Effector memory CD4-positive, alpha-beta T cell (primary cell): ENCODE data around the gene LCP2.

Experiments used
- DNase-seq, 3 donors: peaks; one replicate each; pipeline ENCODE4 v3.0.0-alpha.2; 2020
- H3K27ac ChIP-seq: 2 replicates; pipeline ENCODE4 v1.7.0; 2013; ENCODE audit warnings: mild to moderate bottlenecking, low read length, moderate library complexity; ENCODE audit not compliant: insufficient read depth, poor library complexity, severe bottlenecking
- H3K27me3 ChIP-seq: replicated peaks from 2 replicates; pipeline ENCODE4 v1.7.0; 2013; ENCODE audit warnings: mild to moderate bottlenecking, low read length; ENCODE audit not compliant: insufficient read depth, control insufficient read depth, poor library complexity, severe bottlenecking
- H3K36me3 ChIP-seq: 2 replicates; pipeline ENCODE4 v1.7.0; 2013; ENCODE audit warnings: mild to moderate bottlenecking, low read length, moderate library complexity; ENCODE audit not compliant: control insufficient read depth, insufficient read depth
- H3K4me1 ChIP-seq: 2 replicates; pipeline ENCODE4 v1.7.0; 2013; ENCODE audit warnings: low read length, mild to moderate bottlenecking; ENCODE audit not compliant: control insufficient read depth, insufficient read depth, poor library complexity, severe bottlenecking
- H3K4me3 ChIP-seq: 2 replicates; pipeline ENCODE4 v1.7.0; 2013; ENCODE audit warnings: low read length, low read depth, mild to moderate bottlenecking; ENCODE audit not compliant: insufficient read depth, poor library complexity, severe bottlenecking
- H3K9me3 ChIP-seq: 2 replicates; pipeline ENCODE4 v1.7.0; 2013; ENCODE audit warnings: mild to moderate bottlenecking, low read length, moderate library complexity; ENCODE audit not compliant: control insufficient read depth

LCP2 gene

DNA sequence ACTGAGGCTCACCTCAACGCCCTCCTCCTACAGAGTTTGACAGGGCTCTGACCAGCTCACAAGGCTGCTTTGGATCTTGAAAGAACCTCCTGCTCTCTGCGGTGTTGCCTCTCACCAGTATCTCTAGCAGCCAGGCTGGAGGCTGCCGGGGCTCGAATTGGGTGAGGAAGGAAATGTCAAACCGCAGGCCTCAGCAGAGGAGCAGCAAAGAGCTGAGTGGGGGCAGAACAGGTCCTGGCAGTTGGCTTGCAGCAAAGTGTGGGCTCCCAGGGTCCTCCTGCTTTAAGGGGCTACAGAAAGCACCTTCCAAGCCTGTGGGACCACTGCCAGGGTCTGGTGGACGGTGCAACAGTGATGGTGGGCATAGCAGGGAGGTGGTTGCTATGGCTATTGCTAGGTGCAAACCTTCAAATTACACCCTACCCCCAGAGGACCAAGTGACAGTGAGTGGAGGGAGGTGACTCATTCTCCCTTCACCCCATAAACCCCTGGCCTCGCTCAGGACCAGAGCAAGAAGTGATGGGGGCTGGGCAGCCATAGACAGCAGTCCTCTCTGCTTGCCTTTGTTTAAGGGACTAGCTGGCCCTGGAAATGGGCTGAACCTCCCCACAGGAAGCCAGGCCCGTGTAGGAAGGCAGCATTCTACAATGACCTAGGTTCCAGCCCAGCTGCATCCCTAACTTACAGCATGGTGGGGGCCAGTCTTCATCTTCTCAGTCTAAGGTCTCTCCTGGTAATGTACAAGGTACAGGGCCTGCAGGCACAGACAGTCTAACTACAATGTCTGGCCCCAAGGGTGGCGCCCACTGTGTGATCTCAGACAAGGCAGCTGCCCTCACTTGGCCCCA lies 18.7 kb downstream of the LCP2 start:
- no peaks in the 10 kb centered on the region for H3K9me3 ChIP-seq
- no peaks in the 10 kb centered on the region for H3K27me3 ChIP-seq
- peak overlapping the region; percentile 83 for H3K27ac ChIP-seq
- peak; percentile 80 to 88 (median 83) for DNase-seq
- H3K36me3 ChIP-seq, result peaks cover 33% of the 10 kb centered on the region
- H3K4me3 ChIP-seq, result peak overlapping the region; percentile 41
- peaks cover 93% of the 10 kb centered on the region for H3K4me1 ChIP-seq

GRCh38 chr5:170277867-170278281 lies 19.7 kb downstream of the LCP2 start:
- H3K36me3 ChIP-seq, result peaks cover 39% of the 10 kb centered on the region
- H3K4me3 ChIP-seq, result peak overlapping the region; percentile 18
- H3K9me3 ChIP-seq, result no peaks in the 10 kb centered on the region
- H3K27me3 ChIP-seq, result no peaks in the 10 kb centered on the region
- DNase-seq, result no peak
- H3K4me1 ChIP-seq, result peaks cover 93% of the 10 kb centered on the region
- peak overlapping the region; percentile 97 for H3K27ac ChIP-seq

DNA sequence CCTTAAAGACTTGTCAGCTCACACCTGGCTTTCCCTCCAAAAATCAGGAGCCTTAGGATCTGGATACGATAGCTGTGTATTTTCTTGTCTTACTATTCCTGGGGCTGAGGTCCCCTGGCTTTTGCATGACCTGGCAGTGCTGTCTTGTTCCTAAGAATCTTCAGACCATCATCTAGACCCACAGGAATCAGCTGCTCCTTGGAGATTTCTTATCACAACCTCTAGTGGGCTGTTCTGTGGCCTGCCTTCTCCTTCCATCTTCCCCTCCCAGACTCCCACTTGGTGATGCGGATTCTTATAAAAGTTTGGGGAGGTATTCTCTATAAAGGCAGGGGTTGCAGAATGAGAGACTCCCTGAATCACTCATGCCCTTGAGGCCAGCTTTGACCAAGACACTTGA lies 21.4 kb downstream of the LCP2 start:
- Histone ChIP-seq H3K4me1 (peaks cover 81% of the 10 kb centered on the region), H3K27me3 (no peaks in the 10 kb centered on the region), H3K4me3 (peak overlapping the region; percentile 15), H3K36me3 (peaks cover 45% of the 10 kb centered on the region), H3K9me3 (no peaks in the 10 kb centered on the region), H3K27ac (peak overlapping the region; percentile 97)
- DNase-seq, result no peak

GRCh38 chr5:170275376-170275994 lies 22.1 kb downstream of the LCP2 start:
- H3K4me3 ChIP-seq, result peak overlapping the region; percentile 15
- peaks cover 81% of the 10 kb centered on the region for H3K4me1 ChIP-seq
- H3K27ac ChIP-seq, result peak overlapping the region; percentile 97
- no peaks in the 10 kb centered on the region for H3K27me3 ChIP-seq
- DNase-seq, result peak; percentile 53 to 72 (median 65)
- H3K9me3 ChIP-seq, result no peaks in the 10 kb centered on the region
- peaks cover 52% of the 10 kb centered on the region for H3K36me3 ChIP-seq

DNA sequence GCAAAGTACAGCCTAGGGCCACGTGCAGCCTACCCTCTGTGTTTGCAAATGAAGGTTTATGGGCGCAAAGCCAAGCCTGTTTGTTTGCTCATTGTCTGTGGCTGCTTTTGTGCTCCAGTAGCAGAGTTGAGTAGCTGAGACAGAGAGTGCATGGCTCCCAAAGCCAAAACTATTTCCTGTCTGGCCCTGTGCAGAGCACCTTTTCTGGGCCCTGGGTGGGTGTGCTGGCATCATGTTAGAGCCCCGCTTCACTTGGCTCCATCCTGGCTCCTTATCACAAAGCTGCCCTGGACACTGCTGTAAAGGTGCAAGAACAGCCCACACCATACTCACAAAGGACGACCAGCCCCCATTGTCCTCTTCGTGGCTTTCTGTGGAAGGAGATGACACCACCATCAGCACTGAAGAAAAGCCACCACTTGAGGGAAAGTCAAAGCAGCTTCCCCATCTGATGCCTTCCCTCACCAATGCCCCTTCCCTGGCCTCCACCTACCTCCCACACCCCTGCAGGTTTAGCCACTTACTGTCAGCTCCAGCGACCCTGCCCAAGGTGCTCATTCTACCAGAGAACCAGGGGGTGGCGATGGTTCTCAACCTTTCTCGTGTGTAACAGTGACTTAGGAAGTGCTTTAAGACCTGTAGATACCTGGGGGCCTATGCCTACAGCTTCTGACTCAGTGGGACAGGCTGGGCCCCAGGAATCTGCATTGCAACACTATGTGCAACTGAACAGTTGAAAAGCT lies 23.4 kb downstream of the LCP2 start:
- Histone ChIP-seq H3K36me3 (peaks cover 60% of the 10 kb centered on the region), H3K27me3 (no peaks in the 10 kb centered on the region), H3K4me3 (no peak overlapping the region), H3K27ac (peak overlapping the region; percentile 97), H3K9me3 (no peaks in the 10 kb centered on the region), H3K4me1 (peaks cover 79% of the 10 kb centered on the region)
- peak in 1 of 3 donors; percentile 55 for DNase-seq

DNA sequence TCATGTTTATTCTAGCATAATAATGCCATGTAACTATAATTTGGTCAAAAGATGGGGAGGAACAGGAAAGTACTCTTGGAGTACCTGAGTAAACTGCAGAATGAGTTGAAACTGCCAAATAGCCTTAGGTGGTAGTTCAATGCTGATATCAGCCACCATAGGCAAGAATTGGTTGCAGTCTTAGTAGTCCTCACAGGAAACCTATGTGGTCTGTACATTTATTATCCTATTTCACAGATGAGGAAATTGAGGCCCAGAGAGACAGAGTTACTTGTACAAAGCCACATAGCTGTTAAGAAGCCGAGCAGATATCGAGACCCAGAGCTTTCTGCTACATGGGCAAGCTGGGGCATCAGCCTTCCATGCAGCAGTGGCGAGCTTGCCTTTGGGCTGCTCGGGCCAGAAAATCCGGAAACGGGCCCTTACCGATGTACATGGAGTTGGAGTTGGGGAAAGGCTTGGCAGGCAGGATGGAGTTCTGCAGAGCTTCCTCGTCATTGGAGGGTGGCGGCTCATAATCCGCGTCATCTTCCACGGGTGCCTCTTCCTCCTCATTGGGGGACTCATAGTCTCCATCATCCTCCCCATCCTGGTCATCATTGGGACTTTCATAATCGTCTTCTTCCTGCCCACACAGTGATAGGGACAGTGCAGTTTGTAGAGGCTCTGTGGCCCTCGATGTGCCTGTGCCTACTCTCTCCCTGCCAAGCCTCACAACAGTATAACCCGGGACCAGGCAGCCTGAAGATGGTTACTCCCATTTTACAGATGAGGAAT lies 27.1 kb downstream of the LCP2 start:
- Histone ChIP-seq H3K4me1 (peaks cover 78% of the 10 kb centered on the region), H3K9me3 (no peaks in the 10 kb centered on the region), H3K27ac (peak overlapping the region; percentile 74), H3K36me3 (peaks cover 75% of the 10 kb centered on the region), H3K27me3 (no peaks in the 10 kb centered on the region), H3K4me3 (no peak overlapping the region)
- no peak for DNase-seq

GRCh38 chr5:170269579-170269978 lies 28.0 kb downstream of the LCP2 start:
- H3K27ac ChIP-seq, result peak overlapping the region; percentile 74
- DNase-seq, result peak in 2 of 3 donors; percentile 50 to 66
- H3K4me3 ChIP-seq, result no peak overlapping the region
- H3K36me3 ChIP-seq, result peaks cover 73% of the 10 kb centered on the region
- H3K27me3 ChIP-seq, result no peaks in the 10 kb centered on the region
- no peaks in the 10 kb centered on the region for H3K9me3 ChIP-seq
- peaks cover 69% of the 10 kb centered on the region for H3K4me1 ChIP-seq

DNA sequence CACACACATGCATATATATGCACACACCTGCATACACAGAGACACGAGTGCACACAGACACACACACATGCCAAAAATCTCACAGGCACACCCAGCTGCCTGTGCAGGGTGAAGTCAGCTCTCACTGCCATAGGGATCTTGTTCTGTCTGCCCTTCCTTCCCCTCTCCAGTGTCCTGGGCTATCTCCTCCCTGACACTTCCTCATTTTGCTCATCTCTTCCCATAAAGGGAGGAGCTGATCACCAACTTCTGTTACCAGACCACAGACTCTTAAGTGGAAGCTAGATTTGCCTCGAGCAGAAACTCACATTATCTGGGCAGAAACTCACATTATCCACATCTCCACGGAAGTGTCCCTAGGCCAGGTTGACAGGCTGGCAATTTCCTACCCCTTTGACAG lies 28.7 kb downstream of the LCP2 start:
- H3K36me3 ChIP-seq, result peaks cover 74% of the 10 kb centered on the region

GRCh38 chr5:170268153-170268689 lies 29.4 kb downstream of the LCP2 start:
- Histone ChIP-seq H3K4me3 (peak overlapping the region; percentile 12), H3K36me3 (peaks cover 74% of the 10 kb centered on the region), H3K27ac (peak overlapping the region; percentile 74), H3K4me1 (peaks cover 63% of the 10 kb centered on the region), H3K9me3 (no peaks in the 10 kb centered on the region), H3K27me3 (no peaks in the 10 kb centered on the region)
- DNase-seq, result no peak

More for the DNA sequence above, 28.7 kb downstream of the LCP2 start:
- Histone ChIP-seq H3K4me1 (peaks cover 63% of the 10 kb centered on the region), H3K9me3 (no peaks in the 10 kb centered on the region), H3K27ac (peak overlapping the region; percentile 74), H3K4me3 (peak overlapping the region; percentile 12), H3K27me3 (no peaks in the 10 kb centered on the region)
- DNase-seq, result no peak
